Camera-type eye (tissue), 1 donor: ENCODE data around the gene MAGOHB. TPM values are rescaled to one million over a fixed set of nuclear protein-coding genes. Genes with fewer than 3 reads are reported as not detected.

Experiments
- total RNA-seq: library from RNA; depleted of rRNA; stranded (reverse); fragments of >200 nt; gene quantifications from one replicate; pipeline ENCODE4 v1.2.3, GENCODE V29; 2014

MAGOHB gene
- 39.0 TPM for total RNA-seq

GRCh38 chr12:10613349-10614055 is at the start of gene MAGOHB:
TSS of gene MAGOHB (minus strand) at chr12:10613609. CDS start at chr12:10613532, 77 bp downstream.

Other genes with a start within 250 kb of the MAGOHB start
- 1.2 TPM for gene KLRK1, start 223.6 kb downstream of the MAGOHB start, total RNA-seq
- not detected for gene KLRC4, start 203.9 kb downstream of the MAGOHB start, total RNA-seq
- not detected for gene KLRC3, start 193.0 kb downstream of the MAGOHB start, total RNA-seq
- gene KLRC2, start 177.6 kb downstream of the MAGOHB start, total RNA-seq = not detected
- gene KLRC1, start 160.2 kb downstream of the MAGOHB start, total RNA-seq = 0.27 TPM
- 0.55 TPM for gene EIF2S3B, start 107.7 kb downstream of the MAGOHB start, total RNA-seq
- 1.2 TPM for gene STYK1, start 60.4 kb upstream of the MAGOHB start, total RNA-seq
- 159 TPM for gene YBX3, start 109.7 kb upstream of the MAGOHB start, total RNA-seq
- not detected for gene TAS2R7, start 189.0 kb upstream of the MAGOHB start, total RNA-seq
- gene TAS2R8, start 193.7 kb upstream of the MAGOHB start, total RNA-seq = not detected
- not detected for gene TAS2R9, start 196.6 kb upstream of the MAGOHB start, total RNA-seq
- gene TAS2R10, start 212.7 kb upstream of the MAGOHB start, total RNA-seq = 5.8 TPM
- gene PRR4, start 235.9 kb upstream of the MAGOHB start, total RNA-seq = 11.7 TPM